Left renal pelvis (tissue), 4 donors: ENCODE data around the gene FAM117B. TPM values are rescaled to one million over a fixed set of nuclear protein-coding genes. Genes with fewer than 3 reads are reported as not detected.
A peak's percentile ranks its signal among the peaks of the same experiment; 100 is the strongest.

ENCODE experiments used
- DNase-seq, 4 donors: peaks; one replicate each; pipeline ENCODE4 v3.0.0-alpha.2; 2013; ENCODE audit warnings: low read depth in 4 of 4, low spot score in 3 of 4
- polyA plus RNA-seq, 4 donors: library from polyadenylated mRNA; unstranded; fragments of 120-200 nt; gene quantifications; one replicate each; pipeline ENCODE4 v1.2.1, GENCODE V29; 2013; ENCODE audit not compliant: insufficient read length in 4 of 4

FAM117B gene
- 10 to 100 TPM; 18.4 to 33.0 (median 32.9) TPM for polyA plus RNA-seq

- DNase-seq = peak; percentile 90 to 96 (median 94)
Measured at GRCh38 chr2:202634556-202635427, at the start of gene FAM117B. FAM117B (plus strand) TSS chr2:202634969; CDS start chr2:202635188, 219 bp downstream.

DNA sequence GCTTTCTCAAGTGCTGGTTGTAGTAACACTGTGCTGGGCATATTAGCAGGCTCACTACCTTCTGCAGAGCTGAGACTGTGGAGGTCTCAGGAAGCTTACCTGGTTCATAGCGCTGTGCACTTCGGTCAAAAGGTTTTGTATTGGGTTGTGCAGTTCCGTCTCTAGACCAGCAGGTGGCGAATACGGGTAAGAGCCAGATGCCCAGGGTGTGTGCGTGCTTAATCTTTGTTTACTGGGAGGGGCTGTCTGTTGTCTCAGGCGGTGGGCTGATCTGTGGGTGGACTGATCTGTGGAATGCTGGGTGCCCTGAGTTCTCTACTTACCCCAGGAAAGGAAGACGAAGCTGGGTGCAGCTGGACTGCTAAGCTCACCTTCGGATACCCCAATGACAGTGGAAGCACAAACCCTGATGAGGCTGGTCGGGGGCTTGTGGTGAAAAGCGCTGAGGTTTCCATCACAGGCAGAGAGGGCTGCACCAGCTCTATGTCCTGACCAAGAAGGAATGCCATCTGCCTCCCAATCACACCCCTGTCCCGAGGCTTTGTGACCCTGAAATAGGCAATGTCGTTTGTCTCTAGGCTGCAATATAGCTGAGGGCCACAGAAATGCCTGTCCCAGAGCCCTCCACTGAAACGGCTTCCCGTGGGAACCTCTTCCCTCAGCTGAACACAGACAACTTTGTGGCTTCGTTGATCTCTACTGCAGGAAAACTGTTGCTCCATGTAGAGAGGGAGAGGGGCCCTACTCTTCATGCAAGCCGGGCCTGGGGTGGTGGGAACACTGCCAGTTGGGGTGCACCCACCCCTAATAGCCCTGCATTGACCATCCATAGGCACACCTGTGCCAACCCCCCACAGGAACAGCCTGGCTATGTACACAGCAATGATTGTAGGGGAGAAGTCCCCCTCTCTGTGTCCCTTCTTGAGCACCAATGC lies 45.9 kb upstream of the FAM117B start:
- DNase-seq = peak; percentile 38 to 60 (median 54)

DNA sequence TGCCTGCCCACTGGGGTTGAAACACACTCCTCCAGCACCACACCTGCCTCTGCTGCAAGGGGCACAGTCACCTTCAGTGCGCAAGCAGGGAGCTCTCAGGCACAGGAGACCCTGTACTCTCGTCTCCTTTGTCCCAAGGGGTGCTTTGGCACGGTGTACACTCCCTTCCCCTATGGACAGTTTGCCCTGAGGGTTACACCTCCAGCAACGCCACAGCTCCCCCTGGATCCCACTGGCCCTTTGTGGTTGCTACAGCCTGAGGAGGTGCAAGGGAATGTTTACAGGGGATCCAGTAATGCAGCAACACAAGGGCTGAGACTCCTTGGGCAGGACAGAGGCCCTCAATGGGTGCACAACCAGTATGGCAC lies 45.2 kb upstream of the FAM117B start:
- DNase-seq = no peak

DNA sequence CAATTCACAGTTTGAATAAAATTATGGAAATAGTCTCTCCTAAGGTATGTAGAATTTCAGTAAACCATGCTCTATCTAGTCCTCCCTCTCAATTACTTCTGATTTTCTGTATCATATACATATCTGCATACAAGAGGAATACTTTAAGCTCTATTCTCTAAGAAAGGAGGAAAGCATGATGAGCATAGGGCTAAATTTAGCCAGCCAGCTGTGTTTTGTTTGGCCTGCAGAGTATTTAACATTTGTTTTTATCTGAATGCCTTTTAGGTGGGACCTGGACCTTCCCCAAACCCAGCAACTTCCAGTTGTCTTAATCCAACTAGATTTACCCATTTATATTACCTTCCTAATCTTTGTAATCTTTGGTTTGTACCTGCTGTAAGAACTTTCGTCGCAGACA lies 42.2 kb upstream of the FAM117B start:
- DNase-seq = no peak

- DNase-seq = no peak
Measured at GRCh38 chr2:202599105-202599504, 35.7 kb upstream of the FAM117B start.

DNA sequence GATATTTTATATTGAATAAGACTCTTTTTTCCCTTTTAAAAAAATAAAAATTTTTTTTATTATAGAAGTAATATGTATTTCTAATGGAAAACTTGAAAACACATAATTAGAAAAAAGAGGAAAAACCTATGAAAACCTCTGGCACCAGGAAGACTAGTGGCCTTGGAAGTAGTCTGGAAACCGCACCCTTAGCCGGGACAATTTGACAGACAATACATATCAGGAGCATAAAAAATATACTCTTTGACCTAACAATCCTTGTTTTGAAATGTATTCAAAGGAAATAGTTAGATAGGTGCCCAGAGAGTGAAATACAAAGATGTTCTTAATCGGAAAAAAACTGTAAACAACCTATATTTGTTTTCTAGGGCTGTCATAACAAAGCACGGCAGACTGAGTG lies 34.9 kb upstream of the FAM117B start:
- no peak for DNase-seq

DNA sequence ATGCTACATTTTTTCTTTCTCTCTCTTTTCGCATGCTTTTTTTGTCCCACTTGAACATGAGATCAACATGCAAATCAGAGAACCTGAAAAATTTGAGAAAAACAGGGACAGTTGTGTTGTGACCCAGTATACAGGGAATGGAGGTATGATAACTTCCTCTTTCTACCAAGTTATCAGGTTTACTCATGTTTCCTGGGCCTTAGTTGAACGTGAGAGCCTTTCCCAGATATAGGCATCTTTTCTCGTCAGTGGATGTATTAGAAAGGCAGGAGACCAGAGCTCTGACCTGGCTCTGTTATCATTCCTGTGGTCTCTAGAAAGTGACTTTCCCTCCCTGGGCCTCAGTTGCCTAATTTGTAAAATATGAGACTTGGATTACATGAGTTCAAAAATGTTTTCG lies 30.1 kb upstream of the FAM117B start:
- no peak for DNase-seq

DNA sequence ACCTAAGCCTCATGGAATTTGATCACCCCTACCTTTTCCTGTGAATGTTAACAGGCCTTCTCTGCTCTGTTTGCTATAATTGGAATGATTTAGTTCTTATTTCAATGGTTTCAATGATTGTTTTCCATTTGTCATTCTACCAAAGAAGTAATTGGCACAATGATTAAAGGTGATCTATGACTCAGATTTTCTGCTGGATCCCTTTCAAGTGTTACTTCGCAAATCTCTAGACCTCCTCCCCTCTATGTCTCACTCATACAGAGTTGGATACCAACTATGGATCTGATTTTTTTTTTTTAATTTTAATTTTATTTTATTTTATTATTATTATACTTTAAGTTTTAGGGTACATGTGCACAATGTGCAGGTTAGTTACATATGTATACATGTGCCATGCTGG lies 29.6 kb upstream of the FAM117B start:
- no peak for DNase-seq

GRCh38 chr2:202608142-202608852 lies 26.5 kb upstream of the FAM117B start:
- no peak for DNase-seq

- no peak for DNase-seq
Measured at GRCh38 chr2:202609381-202610145, 25.2 kb upstream of the FAM117B start.

DNA sequence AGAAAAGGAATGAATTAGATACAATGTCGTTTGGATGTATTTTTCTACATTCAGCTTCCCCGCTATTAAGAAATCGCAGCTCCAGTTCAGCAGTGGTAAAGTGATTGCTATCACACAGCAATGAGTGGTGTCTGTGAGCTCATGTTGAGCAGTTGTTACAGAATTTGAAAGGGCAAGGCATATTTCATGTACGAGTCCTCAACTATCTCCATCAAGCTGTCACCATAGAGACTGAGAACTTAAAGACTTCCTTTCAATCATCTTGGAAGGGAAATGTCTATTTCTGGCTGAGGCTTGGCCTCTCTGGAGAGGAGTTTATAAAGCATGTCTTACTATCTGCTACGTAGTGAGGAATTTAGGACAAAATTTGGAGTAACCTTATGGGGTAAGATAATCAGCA lies 24.4 kb upstream of the FAM117B start:
- no peak for DNase-seq

DNA sequence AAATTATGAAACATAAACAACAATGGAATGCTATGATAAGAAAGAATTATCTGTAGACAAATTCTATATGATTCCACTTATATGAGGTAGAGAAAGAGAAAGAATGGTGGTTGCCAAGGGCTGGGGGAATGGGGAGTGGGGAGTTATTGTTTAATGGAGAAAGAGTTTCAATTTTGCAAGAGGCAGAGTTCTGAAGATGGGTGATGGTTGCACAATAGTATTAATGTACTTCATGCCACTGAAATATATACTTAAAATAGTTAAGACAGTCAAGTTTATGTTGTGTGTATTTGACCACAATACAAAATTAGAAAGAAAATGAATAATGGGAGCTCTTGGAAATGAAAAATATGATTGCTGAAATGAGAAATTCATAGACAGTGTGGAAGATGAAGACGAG lies 22.6 kb upstream of the FAM117B start:
- no peak for DNase-seq

DNA sequence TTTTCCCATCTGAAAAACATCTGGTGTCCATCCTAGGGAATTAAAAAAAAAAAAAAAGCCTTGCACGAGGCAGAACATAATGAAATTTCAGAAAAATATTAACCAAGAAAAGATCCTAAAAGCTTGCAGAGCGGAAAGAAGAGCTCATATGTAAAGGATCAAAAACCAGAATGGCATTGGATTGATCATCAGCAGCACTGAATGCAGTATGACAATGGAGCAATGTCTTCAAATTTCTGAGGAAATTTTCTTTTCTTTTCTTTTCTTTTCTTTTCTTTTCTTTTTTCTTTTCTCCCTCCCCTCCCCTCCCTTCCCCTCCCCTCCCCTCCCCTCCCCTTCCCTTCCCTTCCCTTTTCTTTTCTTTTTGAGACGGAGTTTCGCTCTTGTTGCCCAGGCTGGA lies 21.3 kb upstream of the FAM117B start:
- no peak for DNase-seq

DNA sequence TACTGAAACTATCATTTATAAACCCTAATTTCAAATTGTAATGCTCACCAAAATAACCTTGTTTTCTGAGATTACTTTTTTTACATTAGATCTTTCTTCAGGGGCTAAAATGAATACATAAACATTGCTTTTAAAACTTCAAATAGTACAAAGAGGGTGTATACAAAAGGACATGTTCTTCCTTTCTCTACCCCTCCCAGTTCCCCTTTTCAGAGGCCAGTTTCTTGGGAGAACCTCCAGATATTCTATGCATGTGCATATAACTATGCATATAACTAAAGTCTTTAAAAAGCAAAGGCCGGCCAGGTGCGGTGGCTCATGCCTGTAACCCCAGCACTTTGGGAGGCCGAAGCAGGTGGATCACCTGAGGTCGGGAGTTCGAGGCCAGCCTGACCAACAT lies 10.6 kb upstream of the FAM117B start:
- no peak for DNase-seq

GRCh38 chr2:202627042-202627441 lies 7.7 kb upstream of the FAM117B start:
- DNase-seq = no peak

DNA sequence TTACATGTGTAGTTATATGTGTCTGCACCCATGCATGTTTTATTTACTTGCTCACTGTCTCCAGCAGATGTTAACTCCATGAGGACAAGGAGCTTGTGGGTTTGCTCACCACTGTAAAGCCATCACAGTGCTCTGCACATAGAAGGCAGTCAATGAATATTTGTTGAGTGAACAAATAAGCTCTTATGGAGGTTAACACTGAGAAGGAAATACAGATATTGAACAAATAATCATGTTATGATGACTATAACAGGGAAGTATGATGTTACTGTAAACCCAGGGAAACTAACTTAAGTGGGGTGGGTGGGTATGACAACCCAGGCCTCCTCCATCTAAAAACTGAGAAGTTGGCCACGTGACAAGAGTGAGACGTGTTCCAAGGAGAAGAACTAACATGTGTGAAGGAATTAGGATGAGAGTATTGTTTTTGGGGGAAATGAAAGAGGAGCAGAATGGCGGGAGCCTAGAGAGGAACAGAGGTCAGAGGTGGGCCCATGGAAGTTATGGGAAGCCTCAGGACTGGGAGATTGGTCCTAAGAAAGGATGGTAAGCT lies 6.0 kb upstream of the FAM117B start:
- no peak for DNase-seq

DNA sequence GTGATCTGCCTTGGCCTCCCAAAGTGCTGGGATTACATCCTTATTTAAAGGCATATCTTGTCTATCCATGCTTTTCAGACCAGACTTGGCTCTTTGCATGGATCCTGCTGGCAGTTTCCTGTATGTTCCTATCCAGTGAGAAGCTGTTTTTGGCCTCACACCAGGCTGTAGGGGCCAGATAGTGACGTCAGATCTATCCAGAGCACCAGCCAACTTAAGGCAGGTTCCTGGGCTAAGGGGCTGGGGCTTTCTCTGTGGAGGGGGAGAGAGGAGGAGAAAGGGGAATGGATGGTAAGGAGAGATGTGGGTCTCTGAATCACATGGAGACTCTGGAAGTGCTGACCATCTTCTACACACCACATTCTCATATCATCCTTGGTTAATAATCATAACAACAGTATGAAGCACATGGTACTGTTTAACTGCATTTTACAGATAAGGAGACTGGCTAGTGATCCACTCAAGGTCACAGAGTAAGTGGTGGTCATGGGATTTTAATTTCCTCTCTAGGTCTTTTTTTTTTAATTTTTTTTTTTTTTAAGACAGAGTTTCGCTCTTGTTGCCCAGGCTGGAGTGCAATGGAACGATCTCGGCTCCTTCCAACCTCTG lies 2.0 kb upstream of the FAM117B start:
- DNase-seq = no peak

GRCh38 chr2:202633470-202633869 lies 1.3 kb upstream of the FAM117B start:
- no peak for DNase-seq

GRCh38 chr2:202635428-202636212 lies 851 bp downstream of the FAM117B start:
- peak in 3 of 4 donors; percentile 71 to 80 (median 75) for DNase-seq
